Measurements from ENCODE around the gene ADAMTS17.
A peak's percentile ranks its signal among the peaks of the same experiment; 100 is the strongest.
"Not testable (repeated sequence)": the region's sequence is repeated elsewhere in the genome, so short reads cannot be mapped to it uniquely, and the experiment has no call there.

The ADAMTS17 gene

GRCh38 chr15:99954361-99955180, 387.2 kb downstream of the ADAMTS17 start:
- DNase-seq (ENCODE audit: low read depth in 2 of 2) = no peak

- no peak for DNase-seq (ENCODE audit: low read depth in 2 of 2)
Measured at GRCh38 chr15:99953886-99954285, 387.9 kb downstream of the ADAMTS17 start.

GRCh38 chr15:99951511-99951910, 390.3 kb downstream of the ADAMTS17 start:
- DNase-seq (ENCODE audit: low read depth in 2 of 2) = no peak

- no peak for DNase-seq (ENCODE audit: low read depth in 2 of 2)
Measured at GRCh38 chr15:99944131-99944530, 397.6 kb downstream of the ADAMTS17 start.

GRCh38 chr15:99943466-99943865, 398.3 kb downstream of the ADAMTS17 start:
- DNase-seq (ENCODE audit: low read depth in 2 of 2) = no peak

GRCh38 chr15:99932676-99933402, 408.9 kb downstream of the ADAMTS17 start:
- DNase-seq (ENCODE audit: low read depth in 2 of 2) = no peak

GRCh38 chr15:99931703-99932603, 409.8 kb downstream of the ADAMTS17 start:
- no peak for DNase-seq (ENCODE audit: low read depth in 2 of 2)

- no peak for DNase-seq (ENCODE audit: low read depth in 2 of 2)
Measured at GRCh38 chr15:99930696-99931095, 411.1 kb downstream of the ADAMTS17 start.

- DNase-seq (ENCODE audit: low read depth in 2 of 2) = no peak
Measured at GRCh38 chr15:99929266-99929665, 412.5 kb downstream of the ADAMTS17 start.

GRCh38 chr15:99928429-99928981, 413.3 kb downstream of the ADAMTS17 start:
- peak; percentile 80 to 82 for DNase-seq (ENCODE audit: low read depth in 2 of 2)

GRCh38 chr15:99926532-99926931, 415.2 kb downstream of the ADAMTS17 start:
- not testable (repeated sequence) for DNase-seq (ENCODE audit: low read depth in 2 of 2)

- DNase-seq (ENCODE audit: low read depth in 2 of 2) = peak; percentile 54 to 59
Measured at GRCh38 chr15:99925661-99926461, 415.9 kb downstream of the ADAMTS17 start.

- no peak for DNase-seq (ENCODE audit: low read depth in 2 of 2)
Measured at GRCh38 chr15:99923711-99924110, 418.1 kb downstream of the ADAMTS17 start.

All from stimulated activated CD8-positive, alpha-beta memory T cell treated with anti-CD3 and anti-CD28 coated beads, Interleukin-7, amount 100 ng/mL, for 1 hour (primary cell).